Measurements from ENCODE around the gene RPL21.
A peak's percentile ranks its signal among the peaks of the same experiment; 100 is the strongest.
"Not testable (repeated sequence)": the region's sequence is repeated elsewhere in the genome, so short reads cannot be mapped to it uniquely, and the experiment has no call there.

RPL21 gene
- 686 to 1,030 (median 922) reads per million in 3 donors for total RNA-seq

GRCh38 chr13:27251166-27252091 is at the start of gene RPL21:
TSS of gene RPL21 (plus strand) at chr13:27251558. CDS start at chr13:27253777, 2,219 bp downstream.
- Histone ChIP-seq H3K27ac (ENCODE audit: insufficient read depth, low read length, poor library complexity, severe bottlenecking) (peak within 1 kb of the TSS; percentile 94), H3K9me3 (ENCODE audit: control insufficient read depth, low read length) (no peaks in the 10 kb centered on the region), H3K36me3 (ENCODE audit: control insufficient read depth, insufficient read depth, low read length) (peaks cover 14% of the 10 kb centered on the region), H3K4me1 (ENCODE audit: control insufficient read depth, insufficient read depth, low read length, poor library complexity, severe bottlenecking) (peaks cover 8% of the 10 kb centered on the region), H3K27me3 (replicated peaks; ENCODE audit: control insufficient read depth, insufficient read depth, low read length, poor library complexity, severe bottlenecking) (no peaks in the 10 kb centered on the region), H3K4me3 (ENCODE audit: insufficient read depth, low read depth, low read length, poor library complexity, severe bottlenecking) (peak within 1 kb of the TSS; percentile 79)
- DNase-seq: peak; percentile 77 to 89 (median 83)

DNA sequence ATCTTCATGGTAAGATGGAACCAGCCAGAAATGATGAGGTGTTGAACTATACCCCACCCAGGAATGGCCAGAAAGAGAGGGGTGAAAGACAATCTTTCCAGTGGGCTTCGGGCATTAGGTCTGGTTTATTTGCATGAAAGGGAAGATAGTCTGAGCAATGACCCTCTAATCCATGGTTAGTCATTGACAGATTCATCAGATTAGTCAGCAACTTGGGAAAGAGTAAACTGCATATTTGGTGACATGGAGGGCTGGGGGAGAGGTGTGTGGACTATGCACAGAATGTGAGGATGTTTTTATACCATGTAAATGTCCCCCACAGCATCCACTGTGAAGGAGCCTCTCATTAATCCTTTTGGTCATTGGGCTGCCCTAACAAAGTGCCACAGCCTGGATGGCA is 49.7 kb upstream of the RPL21 start:
- no peak for DNase-seq
- H3K27ac ChIP-seq (ENCODE audit: insufficient read depth, low read length, poor library complexity, severe bottlenecking): no peak overlapping the region
- no peak overlapping the region for H3K4me3 ChIP-seq (ENCODE audit: insufficient read depth, low read depth, low read length, poor library complexity, severe bottlenecking)
- H3K9me3 ChIP-seq (ENCODE audit: control insufficient read depth, low read length): no peaks in the 10 kb centered on the region
- H3K36me3 ChIP-seq (ENCODE audit: control insufficient read depth, insufficient read depth, low read length): no peaks in the 10 kb centered on the region
- no peaks in the 10 kb centered on the region for H3K27me3 ChIP-seq (replicated peaks; ENCODE audit: control insufficient read depth, insufficient read depth, low read length, poor library complexity, severe bottlenecking)
- H3K4me1 ChIP-seq (ENCODE audit: control insufficient read depth, insufficient read depth, low read length, poor library complexity, severe bottlenecking): no peaks in the 10 kb centered on the region

GRCh38 chr13:27203186-27203585 is 48.2 kb upstream of the RPL21 start:
- no peaks in the 10 kb centered on the region for H3K36me3 ChIP-seq (ENCODE audit: control insufficient read depth, insufficient read depth, low read length)
- DNase-seq: no peak
- H3K4me1 ChIP-seq (ENCODE audit: control insufficient read depth, insufficient read depth, low read length, poor library complexity, severe bottlenecking): no peaks in the 10 kb centered on the region
- no peak overlapping the region for H3K4me3 ChIP-seq (ENCODE audit: insufficient read depth, low read depth, low read length, poor library complexity, severe bottlenecking)
- no peaks in the 10 kb centered on the region for H3K9me3 ChIP-seq (ENCODE audit: control insufficient read depth, low read length)
- H3K27ac ChIP-seq (ENCODE audit: insufficient read depth, low read length, poor library complexity, severe bottlenecking): no peak overlapping the region
- no peaks in the 10 kb centered on the region for H3K27me3 ChIP-seq (replicated peaks; ENCODE audit: control insufficient read depth, insufficient read depth, low read length, poor library complexity, severe bottlenecking)

GRCh38 chr13:27203854-27204253 is 47.5 kb upstream of the RPL21 start:
- Histone ChIP-seq H3K4me3 (ENCODE audit: insufficient read depth, low read depth, low read length, poor library complexity, severe bottlenecking) (no peak overlapping the region), H3K9me3 (ENCODE audit: control insufficient read depth, low read length) (no peaks in the 10 kb centered on the region), H3K27ac (ENCODE audit: insufficient read depth, low read length, poor library complexity, severe bottlenecking) (no peak overlapping the region), H3K36me3 (ENCODE audit: control insufficient read depth, insufficient read depth, low read length) (no peaks in the 10 kb centered on the region), H3K4me1 (ENCODE audit: control insufficient read depth, insufficient read depth, low read length, poor library complexity, severe bottlenecking) (no peaks in the 10 kb centered on the region), H3K27me3 (replicated peaks; ENCODE audit: control insufficient read depth, insufficient read depth, low read length, poor library complexity, severe bottlenecking) (no peaks in the 10 kb centered on the region)
- no peak for DNase-seq

DNA sequence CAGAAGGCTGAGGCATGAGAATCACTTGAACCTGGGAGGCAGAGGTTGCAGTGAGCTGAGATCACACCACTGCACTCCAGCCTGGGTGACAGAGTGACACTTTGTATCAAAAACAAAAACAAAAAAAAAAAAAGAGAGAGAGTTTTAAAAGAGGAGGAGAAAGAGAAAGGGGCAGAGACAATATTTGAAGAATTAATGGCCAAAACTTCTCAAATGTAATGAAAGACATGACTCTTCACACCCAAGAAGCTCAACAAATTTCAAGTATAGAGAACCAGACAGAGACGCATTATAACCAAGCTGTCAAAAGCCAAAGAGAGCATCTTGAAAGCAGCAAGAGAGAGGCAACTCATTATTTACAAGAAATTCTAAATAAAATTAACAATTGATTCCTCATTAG is 42.8 kb upstream of the RPL21 start:
- no peak overlapping the region for H3K4me3 ChIP-seq (ENCODE audit: insufficient read depth, low read depth, low read length, poor library complexity, severe bottlenecking)
- no peak for DNase-seq
- no peaks in the 10 kb centered on the region for H3K4me1 ChIP-seq (ENCODE audit: control insufficient read depth, insufficient read depth, low read length, poor library complexity, severe bottlenecking)
- no peaks in the 10 kb centered on the region for H3K27me3 ChIP-seq (replicated peaks; ENCODE audit: control insufficient read depth, insufficient read depth, low read length, poor library complexity, severe bottlenecking)
- no peak overlapping the region for H3K27ac ChIP-seq (ENCODE audit: insufficient read depth, low read length, poor library complexity, severe bottlenecking)
- H3K9me3 ChIP-seq (ENCODE audit: control insufficient read depth, low read length): no peaks in the 10 kb centered on the region
- H3K36me3 ChIP-seq (ENCODE audit: control insufficient read depth, insufficient read depth, low read length): no peaks in the 10 kb centered on the region

- H3K9me3 ChIP-seq (ENCODE audit: control insufficient read depth, low read length): no peaks in the 10 kb centered on the region
Observed at GRCh38 chr13:27211271-27211670, 40.1 kb upstream of the RPL21 start.

DNA sequence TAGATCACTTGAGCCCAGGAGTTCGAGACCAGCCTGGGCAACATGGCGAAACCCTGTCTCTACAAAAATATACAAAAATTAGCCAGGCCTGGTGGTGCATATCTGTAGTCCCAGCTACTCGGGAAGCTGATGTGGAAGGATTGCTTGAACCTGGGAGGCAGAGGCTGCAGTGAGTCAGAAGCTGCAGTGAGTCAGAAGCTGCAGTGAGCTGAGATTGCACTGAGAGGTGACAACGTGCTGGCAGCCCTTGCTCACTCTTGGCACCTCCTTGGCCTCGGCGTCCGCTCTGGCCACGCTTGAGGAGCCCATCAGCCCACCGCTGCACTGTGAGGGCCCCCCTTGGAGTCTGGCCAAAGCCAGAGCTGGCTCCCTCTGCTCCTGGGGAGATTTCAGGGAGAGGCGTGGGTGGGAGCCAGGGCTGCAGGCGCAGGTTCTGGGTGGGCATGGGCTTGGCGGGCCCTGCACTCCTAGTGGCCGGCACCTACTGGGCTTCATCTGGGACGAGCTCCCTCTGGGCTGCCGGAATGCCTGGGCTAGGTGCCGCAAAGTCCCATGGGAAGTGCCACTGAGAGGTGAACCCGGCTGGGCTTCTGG is 39.5 kb upstream of the RPL21 start:
- no peaks in the 10 kb centered on the region for H3K36me3 ChIP-seq (ENCODE audit: control insufficient read depth, insufficient read depth, low read length)
- no peaks in the 10 kb centered on the region for H3K9me3 ChIP-seq (ENCODE audit: control insufficient read depth, low read length)
- H3K4me3 ChIP-seq (ENCODE audit: insufficient read depth, low read depth, low read length, poor library complexity, severe bottlenecking): no peak overlapping the region
- H3K27me3 ChIP-seq (replicated peaks; ENCODE audit: control insufficient read depth, insufficient read depth, low read length, poor library complexity, severe bottlenecking): no peaks in the 10 kb centered on the region
- no peaks in the 10 kb centered on the region for H3K4me1 ChIP-seq (ENCODE audit: control insufficient read depth, insufficient read depth, low read length, poor library complexity, severe bottlenecking)
- no peak for DNase-seq
- no peak overlapping the region for H3K27ac ChIP-seq (ENCODE audit: insufficient read depth, low read length, poor library complexity, severe bottlenecking)

More at GRCh38 chr13:27211271-27211670, 40.1 kb upstream of the RPL21 start:
- H3K27ac ChIP-seq (ENCODE audit: insufficient read depth, low read length, poor library complexity, severe bottlenecking): no peak overlapping the region
- no peaks in the 10 kb centered on the region for H3K4me1 ChIP-seq (ENCODE audit: control insufficient read depth, insufficient read depth, low read length, poor library complexity, severe bottlenecking)
- H3K27me3 ChIP-seq (replicated peaks; ENCODE audit: control insufficient read depth, insufficient read depth, low read length, poor library complexity, severe bottlenecking): no peaks in the 10 kb centered on the region
- no peaks in the 10 kb centered on the region for H3K36me3 ChIP-seq (ENCODE audit: control insufficient read depth, insufficient read depth, low read length)
- no peak overlapping the region for H3K4me3 ChIP-seq (ENCODE audit: insufficient read depth, low read depth, low read length, poor library complexity, severe bottlenecking)
- DNase-seq: no peak

DNA sequence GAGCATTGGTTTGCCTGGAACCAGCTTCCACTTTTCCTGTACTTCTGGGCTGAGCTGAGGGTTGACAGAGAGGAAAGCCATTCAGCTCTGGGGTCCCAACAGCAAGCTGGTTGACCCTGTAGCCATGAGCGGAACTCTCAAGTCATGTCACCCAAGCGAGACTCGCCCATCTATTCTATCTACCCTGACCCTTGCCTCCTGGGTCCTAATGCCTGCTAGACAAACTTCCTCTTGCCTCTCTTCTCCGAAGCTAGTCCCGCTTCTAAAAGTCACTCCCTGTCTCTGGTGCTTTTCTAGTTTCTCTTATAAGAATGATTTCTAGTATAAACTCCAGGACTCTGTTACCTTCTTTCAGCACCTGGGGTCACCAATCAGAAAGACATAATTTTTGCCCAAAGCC is 38.0 kb upstream of the RPL21 start:
- H3K36me3 ChIP-seq (ENCODE audit: control insufficient read depth, insufficient read depth, low read length); H3K27me3 ChIP-seq (replicated peaks; ENCODE audit: control insufficient read depth, insufficient read depth, low read length, poor library complexity, severe bottlenecking); H3K4me1 ChIP-seq (ENCODE audit: control insufficient read depth, insufficient read depth, low read length, poor library complexity, severe bottlenecking); H3K27ac ChIP-seq (ENCODE audit: insufficient read depth, low read length, poor library complexity, severe bottlenecking); H3K4me3 ChIP-seq (ENCODE audit: insufficient read depth, low read depth, low read length, poor library complexity, severe bottlenecking); DNase-seq; H3K9me3 ChIP-seq (ENCODE audit: control insufficient read depth, low read length): not testable (repeated sequence)

DNA sequence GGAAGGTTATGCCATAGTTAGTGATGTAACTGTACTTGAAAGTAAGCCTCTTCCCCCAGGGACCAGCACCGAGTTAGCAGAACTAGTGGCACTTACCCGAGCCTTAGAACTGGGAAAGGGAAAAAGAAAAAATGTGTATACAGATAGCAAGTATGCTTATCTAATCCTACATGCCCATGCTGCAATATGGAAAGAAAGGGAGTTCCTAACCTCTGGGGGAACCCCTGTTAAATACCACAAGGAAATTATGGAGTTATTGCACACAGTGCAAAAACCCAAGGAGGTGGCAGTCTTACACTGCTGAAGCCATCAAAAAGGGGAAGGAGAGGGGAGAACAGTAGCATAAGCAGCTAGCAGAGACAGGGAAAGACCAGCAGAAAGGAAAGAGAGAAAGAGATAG is 33.6 kb upstream of the RPL21 start:
- H3K4me3 ChIP-seq (ENCODE audit: insufficient read depth, low read depth, low read length, poor library complexity, severe bottlenecking); H3K27me3 ChIP-seq (replicated peaks; ENCODE audit: control insufficient read depth, insufficient read depth, low read length, poor library complexity, severe bottlenecking); H3K4me1 ChIP-seq (ENCODE audit: control insufficient read depth, insufficient read depth, low read length, poor library complexity, severe bottlenecking); DNase-seq; H3K36me3 ChIP-seq (ENCODE audit: control insufficient read depth, insufficient read depth, low read length); H3K9me3 ChIP-seq (ENCODE audit: control insufficient read depth, low read length); H3K27ac ChIP-seq (ENCODE audit: insufficient read depth, low read length, poor library complexity, severe bottlenecking): not testable (repeated sequence)

GRCh38 chr13:27218861-27219260 is 32.5 kb upstream of the RPL21 start:
- H3K9me3 ChIP-seq (ENCODE audit: control insufficient read depth, low read length); H3K4me3 ChIP-seq (ENCODE audit: insufficient read depth, low read depth, low read length, poor library complexity, severe bottlenecking); H3K4me1 ChIP-seq (ENCODE audit: control insufficient read depth, insufficient read depth, low read length, poor library complexity, severe bottlenecking); DNase-seq; H3K27me3 ChIP-seq (replicated peaks; ENCODE audit: control insufficient read depth, insufficient read depth, low read length, poor library complexity, severe bottlenecking); H3K36me3 ChIP-seq (ENCODE audit: control insufficient read depth, insufficient read depth, low read length); H3K27ac ChIP-seq (ENCODE audit: insufficient read depth, low read length, poor library complexity, severe bottlenecking): not testable (repeated sequence)
